H1 (cell line): ENCODE data around the gene CIAO2B. TPM values are rescaled to one million over a fixed set of nuclear protein-coding genes. Genes with fewer than 3 reads are reported as not detected.

Source experiments
- CTCF ChIA-PET: fragments of 300-600 bp; sonication (Branson Sonifier 250); formaldehyde crosslinking; loops from one replicate; lab custom pipeline; 2021; ENCODE audit not compliant: partially characterized antibody; lab: Charles Lee
- POLR2A ChIA-PET: fragments of 300-600 bp; sonication (Branson Sonifier 250); formaldehyde crosslinking; loops from one replicate; lab custom pipeline; 2021; ENCODE audit warnings: inconsistent platforms; ENCODE audit not compliant: partially characterized antibody; lab: Charles Lee
- DNase-seq, 2 experiments: peaks; one replicate each; pipeline versions ENCODE4 v3.0.0 to v3.0.0-alpha.2; 2010 to 2022; ENCODE audit warnings: low spot score in 2 of 2, low read depth in 1 of 2, mixed read lengths in 1 of 2
- FAIRE-seq: peaks from 2 replicates; lab custom pipeline; 2011; peaks lifted over from hg19 to GRCh38; lab: Jason Lieb, UNC
- H2AFZ ChIP-seq: 2 replicates; pipeline ENCODE4 v1.8.1; 2012; ENCODE audit warnings: low read length, inconsistent platforms
- H2AK5ac ChIP-seq: 2 replicates; pipeline ENCODE4 v1.6.1; 2013; ENCODE audit warnings: low read depth, low read length
- H2BK120ac ChIP-seq: replicated peaks from 2 replicates; pipeline ENCODE3; 2013; ENCODE audit warnings: low read depth, low read length, inconsistent platforms
- H2BK12ac ChIP-seq: 2 replicates; pipeline ENCODE4 v1.6.1; 2013; ENCODE audit warnings: low read depth, low read length
- H2BK15ac ChIP-seq: 2 replicates; pipeline ENCODE4 v1.6.1; 2013; ENCODE audit warnings: low read length
- H2BK20ac ChIP-seq: 2 replicates; pipeline ENCODE4 v1.6.1; 2013; ENCODE audit warnings: low read length
- H2BK5ac ChIP-seq: 2 replicates; pipeline ENCODE4 v1.6.1; 2013; ENCODE audit warnings: low read depth, low read length
- H3K14ac ChIP-seq: 2 replicates; pipeline ENCODE4 v1.6.1; 2013; ENCODE audit warnings: inconsistent platforms; ENCODE audit not compliant: insufficient read length
- H3K18ac ChIP-seq: 2 replicates; pipeline ENCODE4 v1.6.1; 2013; ENCODE audit warnings: low read length; ENCODE audit errors: extremely low read depth
- H3K23ac ChIP-seq: 2 replicates; pipeline ENCODE4 v1.6.1; 2013; ENCODE audit warnings: inconsistent platforms; ENCODE audit not compliant: insufficient read length
- H3K23me2 ChIP-seq: 2 replicates; pipeline ENCODE4 v1.6.1; 2013; ENCODE audit warnings: low read depth, low read length
- H3K27ac ChIP-seq: 2 replicates; pipeline ENCODE4 v1.6.1; 2011; ENCODE audit warnings: low read depth, low read length, inconsistent platforms
- H3K27me3 ChIP-seq, 4 experiments: replicated peaks in 1 of 4; 1 replicate in 1 of 4; 2 replicates in 3 of 4; pipeline versions ENCODE4 v1.6.1 to v1.8.1; 2011 to 2013; ENCODE audit warnings: low read length in 3 of 4, mild to moderate bottlenecking in 3 of 4, inconsistent platforms in 2 of 4, mixed read lengths in 2 of 4, moderate library complexity in 1 of 4; ENCODE audit not compliant: control insufficient read depth in 3 of 4, insufficient read depth in 3 of 4; ENCODE audit errors: extremely low read depth in 1 of 4
- H3K36me3 ChIP-seq, 4 experiments: 2 replicates each; pipeline versions ENCODE4 v1.6.1 to v1.8.1; 2011 to 2013; ENCODE audit warnings: mild to moderate bottlenecking in 4 of 4, low read length in 3 of 4, moderate library complexity in 2 of 4, control low read depth in 1 of 4, inconsistent platforms in 1 of 4; ENCODE audit not compliant: insufficient read depth in 4 of 4, control insufficient read depth in 2 of 4
- H3K4ac ChIP-seq: replicated peaks from 2 replicates; pipeline ENCODE3; 2013; ENCODE audit warnings: low read length, low read depth, mixed read lengths, inconsistent platforms; ENCODE audit not compliant: insufficient read length
- H3K4me1 ChIP-seq, 4 experiments: replicated peaks in 1 of 4; 1 replicate in 1 of 4; 2 replicates in 3 of 4; pipeline versions ENCODE4 v1.6.1 to v1.8.1; 2011 to 2013; ENCODE audit warnings: low read length in 3 of 4, inconsistent platforms in 2 of 4, mixed read lengths in 1 of 4; ENCODE audit not compliant: insufficient read depth in 4 of 4, control insufficient read depth in 3 of 4
- H3K4me2 ChIP-seq, 2 experiments: 2 replicates each; pipeline versions ENCODE4 v1.6.1 to v1.8.1; 2011 to 2013; ENCODE audit warnings: low read depth in 2 of 2, low read length in 2 of 2, control low read depth in 1 of 2, inconsistent platforms in 1 of 2, mild to moderate bottlenecking in 1 of 2; ENCODE audit not compliant: insufficient read depth in 1 of 2
- H3K4me3 ChIP-seq, 4 experiments: fragments of 200-600, 300-600 bp in 1 of 4; sonication (generic), shearing (Covaris generic), sonication (Bioruptor Twin) in 1 of 4; 2 replicates each; pipeline versions ENCODE4 v1.5.1 to v1.8.1; 2011 to 2016; ENCODE audit warnings: low read length in 4 of 4, low read depth in 3 of 4, control low read depth in 2 of 4, inconsistent platforms in 2 of 4, mild to moderate bottlenecking in 2 of 4, mixed read lengths in 1 of 4, moderate library complexity in 1 of 4; ENCODE audit not compliant: insufficient read depth in 2 of 4; ENCODE audit errors: extremely low read depth in 1 of 4
- H3K56ac ChIP-seq: replicated peaks from 2 replicates; pipeline ENCODE3; 2013; ENCODE audit warnings: low read depth, mild to moderate bottlenecking, mixed read lengths, low read length, inconsistent platforms; ENCODE audit not compliant: insufficient read length
- H3K79me1 ChIP-seq: 2 replicates; pipeline ENCODE4 v1.6.1; 2013; ENCODE audit warnings: low read depth, low read length, control low read depth
- H3K79me2 ChIP-seq, 2 experiments: 2 replicates each; pipeline versions ENCODE4 v1.6.1 to v1.8.1; 2012 to 2013; ENCODE audit warnings: low read length in 2 of 2, mild to moderate bottlenecking in 2 of 2, inconsistent platforms in 1 of 2; ENCODE audit not compliant: insufficient read depth in 2 of 2, control insufficient read depth in 1 of 2
- H3K9ac ChIP-seq, 4 experiments: replicated peaks in 1 of 4; 1 replicate in 1 of 4; 2 replicates in 3 of 4; pipeline versions ENCODE4 v1.6.1 to v1.8.1; 2011 to 2013; ENCODE audit warnings: low read depth in 3 of 4, low read length in 3 of 4, control low read depth in 2 of 4, mild to moderate bottlenecking in 2 of 4, moderate library complexity in 2 of 4, inconsistent platforms in 1 of 4; ENCODE audit errors: extremely low read depth in 1 of 4
- H3K9me3 ChIP-seq, 2 experiments: 2 replicates each; pipeline versions ENCODE4 v1.6.1 to v1.8.1; 2012 to 2013; ENCODE audit warnings: mild to moderate bottlenecking in 2 of 2, moderate library complexity in 2 of 2, control low read depth in 1 of 2, inconsistent platforms in 1 of 2, low read depth in 1 of 2, low read length in 1 of 2, mixed read lengths in 1 of 2; ENCODE audit not compliant: insufficient read depth in 2 of 2
- H4K20me1 ChIP-seq, 2 experiments: replicated peaks in 1 of 2; 2 replicates each; pipeline versions ENCODE3 to v1.8.1; 2011 to 2013; ENCODE audit warnings: inconsistent platforms in 2 of 2, low read length in 2 of 2, mild to moderate bottlenecking in 1 of 2; ENCODE audit not compliant: insufficient read depth in 2 of 2, control insufficient read depth in 1 of 2
- H4K5ac ChIP-seq: 2 replicates; pipeline ENCODE4 v1.6.1; 2013; ENCODE audit warnings: low read length, low read depth, mixed read lengths, inconsistent platforms; ENCODE audit not compliant: insufficient read length
- H4K8ac ChIP-seq: 2 replicates; pipeline ENCODE4 v1.8.0; 2013; ENCODE audit warnings: mild to moderate bottlenecking, moderate library complexity, low read length, inconsistent platforms; ENCODE audit not compliant: insufficient read depth; ENCODE audit errors: extremely low read depth
- H4K91ac ChIP-seq: replicated peaks from 2 replicates; pipeline ENCODE3; 2013; ENCODE audit warnings: low read length, mixed read lengths, inconsistent platforms; ENCODE audit not compliant: insufficient read length
- ASH2L ChIP-seq: fragments of 200-600, 300-600 bp; sonication (generic); IDR thresholded peaks from one replicate; pipeline ENCODE4 v1.7.1; 2017; ENCODE audit warnings: low read length
- EZH2 ChIP-seq: fragments of 200-600 bp; sonication (generic); IDR thresholded peaks from 2 replicates; pipeline ENCODE4 v1.7.1; 2012; ENCODE audit warnings: low read depth, mild to moderate bottlenecking, moderate library complexity, low read length, inconsistent platforms; ENCODE audit not compliant: severe bottlenecking
- FOSL1 ChIP-seq: IDR thresholded peaks from 2 replicates; pipeline ENCODE4 v1.6.1; 2011; ENCODE audit warnings: mild to moderate bottlenecking, low read depth, low read length, moderate library complexity; ENCODE audit not compliant: insufficient read depth
- JUND ChIP-seq: IDR thresholded peaks from 2 replicates; pipeline ENCODE4 v1.6.1; 2011; ENCODE audit warnings: mild to moderate bottlenecking, improper control_type of control experiment, low read length
- KDM1A ChIP-seq: fragments of 200-600, 300-600 bp; sonication (generic); IDR thresholded peaks from 2 replicates; pipeline ENCODE4 v1.7.1; 2016; ENCODE audit warnings: mild to moderate bottlenecking, low read length, borderline replicate concordance
- KDM5A ChIP-seq: fragments of 200-600 bp; IDR thresholded peaks from 2 replicates; pipeline ENCODE4 v1.7.1; 2012; ENCODE audit warnings: mild to moderate bottlenecking, low read length, inconsistent platforms, mixed read lengths
- POLR2A ChIP-seq, 2 experiments: IDR thresholded peaks; 1 replicate in 1 of 2; 2 replicates in 1 of 2; pipeline ENCODE4 v1.6.1; 2011; ENCODE audit warnings: low read depth in 2 of 2, low read length in 2 of 2, mild to moderate bottlenecking in 2 of 2; ENCODE audit errors: control extremely low read depth in 1 of 2
- POLR2AphosphoS5 ChIP-seq: IDR thresholded peaks from 2 replicates; pipeline ENCODE4 v1.6.1; 2011; ENCODE audit warnings: low read depth, low read length
- RFX5 ChIP-seq: IDR thresholded peaks from 2 replicates; pipeline ENCODE4 v1.6.1; 2011; ENCODE audit warnings: low read depth, low read length, improper control_type of control experiment, borderline replicate concordance
- RXRA ChIP-seq: IDR thresholded peaks from 2 replicates; pipeline ENCODE4 v1.6.1; 2011; ENCODE audit warnings: low read depth, mild to moderate bottlenecking, low read length, moderate library complexity; ENCODE audit not compliant: insufficient read depth
- SP1 ChIP-seq: IDR thresholded peaks from 2 replicates; pipeline ENCODE4 v1.6.1; 2011; ENCODE audit warnings: low read depth, low read length
- WGBS, 2 experiments: shearing (Covaris generic) in 1 of 2; methylation state at CpG; one replicate each; pipeline versions ENCODE4 v1.1.6 to v1.1.7; 2013 to 2015; ENCODE audit warnings: low lambda C conversion rate in 2 of 2, mixed read lengths in 2 of 2, inconsistent platforms in 1 of 2, low coverage in 1 of 2, missing lambda C conversion rate in 1 of 2; ENCODE audit not compliant: insufficient replicate concordance in 2 of 2, insufficient coverage in 1 of 2, insufficient read length in 1 of 2; ENCODE audit errors: extremely low coverage in 1 of 2, missing lambda C conversion rate in 1 of 2; 5-methylcytosine and 5-hydroxymethylcytosine counted together
- polyA plus RNA-seq, 7 experiments: library from polyadenylated mRNA; depleted of rRNA in 3 of 7; stranded (reverse) in 5 of 7; unstranded in 2 of 7; fragments of >200 nt in 5 of 7; fragments of 200-250 nt in 2 of 7; gene quantifications; 1 replicate in 5 of 7; 2 replicates in 1 of 7; 4 replicates in 1 of 7; pipeline versions ENCODE4 v1.2.1 to v1.2.3, GENCODE V29; 2011 to 2013; ENCODE audit warnings: missing spikeins in 2 of 7, mixed read lengths in 2 of 7
- total RNA-seq: library from RNA; stranded (reverse); fragmentation: NEBNext Ultra II Directional; extraction: Animal tissue kit (Norgen Biotek cat#: 25700); gene quantifications from 2 replicates; pipeline ENCODE4 v1.2.1, GENCODE V29; 2021
- TF ChIP-seq, protein P1 (sequence below): IDR thresholded peaks from 2 replicates; pipeline ENCODE4 v1.6.1; 2011; ENCODE audit warnings: low read length, improper control_type of control experiment

Gene CIAO2B
- total and polyA plus RNA-seq, 2 of the 8 experiments (the other 6 are each of a cell fraction or from before 2014, with no cell fraction given), result 65.6 to 248 TPM

DNA sequence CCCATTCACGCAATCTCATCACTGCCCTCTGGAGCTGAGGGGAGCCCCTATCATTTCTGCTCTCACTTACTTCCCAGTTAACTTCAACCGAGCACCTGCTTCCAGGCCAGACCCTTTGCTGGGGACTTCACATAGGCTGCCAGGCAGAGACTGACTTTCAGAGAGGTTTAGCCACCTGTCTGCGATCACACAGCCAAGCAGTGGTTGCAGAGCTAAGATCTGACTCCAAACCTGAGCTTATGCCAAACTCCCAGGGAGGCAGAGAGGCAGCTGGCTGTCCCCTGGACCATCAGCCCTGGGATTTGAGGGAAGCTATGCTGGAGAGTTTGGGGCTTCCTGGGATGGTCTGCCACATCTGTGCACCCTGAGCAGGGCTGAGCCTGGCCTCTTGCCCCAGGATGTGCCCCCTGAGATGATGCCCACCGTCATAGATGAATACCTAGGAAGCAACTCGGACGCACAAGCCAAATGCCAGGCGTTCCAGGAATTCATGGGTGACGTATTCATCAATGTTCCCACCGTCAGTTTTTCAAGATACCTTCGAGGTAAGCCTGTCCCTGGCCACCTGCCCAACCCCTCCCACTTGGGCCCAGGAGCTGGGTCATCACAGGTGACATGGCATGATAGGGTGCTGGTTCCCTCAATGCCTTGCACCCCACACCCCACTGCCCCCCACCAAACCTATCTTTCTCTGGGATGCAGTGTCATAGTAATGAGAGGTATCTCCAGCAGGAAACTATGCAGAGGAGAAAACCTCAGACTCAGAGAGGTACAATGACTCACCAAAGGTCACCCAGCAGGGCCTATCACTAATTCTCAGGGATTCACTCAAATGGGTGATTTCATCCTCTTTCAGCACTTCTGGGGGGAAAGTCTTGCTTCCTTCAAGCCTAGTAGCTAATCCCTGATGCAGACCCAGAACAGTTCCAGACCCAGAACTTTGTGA, 36.8 kb upstream of the CIAO2B start:
- H2BK120ac ChIP-seq, result no peak overlapping the region
- H3K9me3 ChIP-seq, result no peaks in the 10 kb centered on the region
- H2BK5ac ChIP-seq, result no peak overlapping the region
- no peak overlapping the region for H3K4me2 ChIP-seq
- FAIRE-seq (no peak), DNase-seq (no peak)
- no peak overlapping the region for H2AFZ ChIP-seq
- no peaks in the 10 kb centered on the region for H3K4me1 ChIP-seq
- no peak overlapping the region for H4K5ac ChIP-seq
- no peaks in the 10 kb centered on the region for H3K79me1 ChIP-seq
- H2AK5ac ChIP-seq, result no peak overlapping the region
- no peaks in the 10 kb centered on the region for H3K36me3 ChIP-seq
- H3K56ac ChIP-seq, result no peak overlapping the region
- no peak overlapping the region for H3K4me3 ChIP-seq
- H3K18ac ChIP-seq, result no peak overlapping the region
- 87% methylated on average over 10 of the region's 10 CpGs; no CpG with 5 or more reads in 1 of the 2 experiments for WGBS, 2 experiments
- no peaks in the 10 kb centered on the region for H3K79me2 ChIP-seq
- no peak overlapping the region for H2BK12ac ChIP-seq
- no peak overlapping the region for H3K9ac ChIP-seq
- H4K91ac ChIP-seq, result no peak overlapping the region
- H2BK20ac ChIP-seq, result no peak overlapping the region
- CTCF ChIA-PET, result interaction anchor here (0.6 to 10.2 kb wide), 8 partner anchors 10 to 217 kb away, joined by 3 to 130 read pairs (median 3); partner anchors contain the start of gene CES3
- H3K27me3 ChIP-seq, result no peaks in the 10 kb centered on the region
- peaks cover 0 to under 1% of the 10 kb centered on the region in 2 experiments for H4K20me1 ChIP-seq
- no peaks in the 10 kb centered on the region for H3K23me2 ChIP-seq
- no peak overlapping the region for H3K23ac ChIP-seq
- H3K14ac ChIP-seq, result no peak overlapping the region
- H3K4ac ChIP-seq, result no peak overlapping the region
- H2BK15ac ChIP-seq, result no peak overlapping the region
- H4K8ac ChIP-seq, result no peak overlapping the region
- H3K27ac ChIP-seq, result no peak overlapping the region
- POLR2A ChIA-PET, result no interaction called here
- TF ChIP-seq EZH2, result no peak
- no peak for TF ChIP-seq KDM1A
- no peak for TF ChIP-seq POLR2A (IDR thresholded peaks at IDR 0.05; ENCODE audit: control extremely low read depth in 1 of 2, low read depth in 2 of 2, low read length in 2 of 2)
- no peak for TF ChIP-seq RFX5
- TF ChIP-seq JUND, result no peak
- TF ChIP-seq FOSL1, result no peak
- no peak for TF ChIP-seq SP1
- TF ChIP-seq RXRA, result no peak
- TF ChIP-seq KDM5A, result no peak
- TF ChIP-seq, protein P1, sequence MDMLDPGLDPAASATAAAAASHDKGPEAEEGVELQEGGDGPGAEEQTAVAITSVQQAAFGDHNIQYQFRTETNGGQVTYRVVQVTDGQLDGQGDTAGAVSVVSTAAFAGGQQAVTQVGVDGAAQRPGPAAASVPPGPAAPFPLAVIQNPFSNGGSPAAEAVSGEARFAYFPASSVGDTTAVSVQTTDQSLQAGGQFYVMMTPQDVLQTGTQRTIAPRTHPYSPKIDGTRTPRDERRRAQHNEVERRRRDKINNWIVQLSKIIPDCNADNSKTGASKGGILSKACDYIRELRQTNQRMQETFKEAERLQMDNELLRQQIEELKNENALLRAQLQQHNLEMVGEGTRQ, result no peak
- TF ChIP-seq POLR2AphosphoS5, result no peak
- no peak for TF ChIP-seq ASH2L
